NCI-H2081 treated with DMSO at 0.1 percent for 48 hours (cell line): ENCODE results near the gene STXBP6.

Experiments used
- DNase-seq: peaks from one replicate; lab custom pipeline; 2025; lab: John Stamatoyannopoulos, UW

The STXBP6 gene

DNA sequence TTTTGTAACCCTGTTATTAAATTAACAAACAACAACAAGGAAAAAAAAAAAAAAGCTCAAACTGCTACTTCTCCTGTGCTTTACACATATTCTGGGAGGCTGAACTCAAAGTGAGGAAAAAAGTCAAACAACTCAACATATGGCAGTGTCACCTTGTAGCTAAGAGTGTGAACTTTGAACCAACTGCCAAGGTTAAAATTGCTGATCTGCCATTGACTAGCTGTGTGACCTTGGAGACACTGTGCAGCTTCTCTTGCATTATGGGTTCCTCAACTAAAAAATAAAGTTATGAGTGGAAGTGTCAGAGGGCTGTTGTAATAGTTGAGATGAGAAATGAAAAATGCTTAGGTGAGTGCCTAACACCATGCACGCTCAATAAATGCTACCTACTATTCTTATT, 34.2 kb downstream of the STXBP6 start:
- DNase-seq, result no peak

DNA sequence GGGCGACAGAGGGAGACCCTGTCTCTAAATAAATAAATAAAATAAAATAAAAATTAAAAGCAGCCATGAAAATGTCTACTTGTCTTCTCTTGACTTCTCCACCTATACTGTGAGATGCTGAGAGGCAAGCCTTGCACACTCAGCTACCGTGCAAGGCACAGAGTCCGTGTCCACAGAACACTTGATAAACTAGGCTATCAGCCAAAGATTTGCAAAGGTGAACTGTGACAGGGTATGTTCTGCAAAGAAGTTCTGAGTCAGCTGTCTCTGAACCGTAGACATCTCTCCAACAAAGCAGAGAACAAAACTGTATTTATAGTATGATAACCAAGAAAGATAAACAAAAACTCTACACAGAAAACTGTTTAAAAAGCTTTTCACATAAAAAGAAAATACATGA, 35.5 kb downstream of the STXBP6 start:
- DNase-seq, result no peak

DNA sequence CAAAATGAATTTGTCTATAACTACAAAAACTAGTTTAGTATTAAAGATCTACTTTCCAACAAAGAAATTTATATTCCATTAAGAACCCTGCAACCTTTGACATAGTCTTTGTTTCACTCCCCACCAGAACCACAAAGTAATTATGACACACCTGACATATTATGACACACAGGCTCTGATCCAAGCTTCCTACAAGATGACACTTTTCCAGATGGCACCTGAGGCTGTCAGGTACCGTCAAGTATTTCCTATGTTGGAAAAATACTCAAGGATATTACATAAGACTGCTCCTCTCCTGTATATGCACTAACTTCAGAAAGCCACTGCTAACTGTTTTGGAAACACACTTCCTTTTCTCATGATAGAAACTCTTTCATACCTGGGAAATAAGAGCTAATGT, 38.9 kb downstream of the STXBP6 start:
- no peak for DNase-seq

DNA sequence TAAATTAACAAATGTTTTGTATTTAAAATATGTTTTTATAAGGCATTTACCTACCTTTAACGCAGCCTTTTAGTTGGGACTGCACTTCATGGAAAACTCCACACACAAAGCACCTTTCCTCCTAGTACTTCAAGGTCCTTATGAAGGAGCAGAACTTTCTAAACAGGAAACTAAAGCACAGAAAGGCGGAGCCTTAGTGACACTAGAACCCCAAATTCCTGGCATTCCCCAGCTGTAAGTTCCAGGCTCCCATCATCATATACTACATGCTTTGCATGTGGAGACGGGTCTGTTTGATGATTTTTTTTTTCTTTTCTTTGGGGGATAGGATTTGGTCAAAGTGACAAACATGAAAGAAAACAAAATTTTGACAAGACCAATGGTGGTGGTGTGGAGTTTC, 39.5 kb downstream of the STXBP6 start:
- DNase-seq, result no peak

DNA sequence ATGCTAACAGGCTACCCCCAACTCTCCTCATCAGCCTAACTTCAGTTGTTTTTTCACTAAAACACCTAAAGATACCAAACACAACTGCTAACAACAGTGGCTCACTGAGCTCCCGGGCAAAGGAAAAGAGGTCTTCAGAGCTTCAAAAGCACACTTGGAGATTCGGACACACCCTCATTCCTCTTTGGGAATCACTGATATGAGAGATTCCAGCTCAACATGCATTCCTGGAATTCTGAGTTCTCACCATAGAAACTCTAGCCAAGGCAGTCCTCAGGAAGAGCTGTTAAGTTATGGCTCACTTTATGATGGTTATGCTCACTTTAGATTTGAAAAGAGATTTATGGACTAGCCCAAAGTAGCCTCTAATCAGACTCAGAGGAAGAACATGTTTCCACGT, 40.1 kb downstream of the STXBP6 start:
- no peak for DNase-seq

DNA sequence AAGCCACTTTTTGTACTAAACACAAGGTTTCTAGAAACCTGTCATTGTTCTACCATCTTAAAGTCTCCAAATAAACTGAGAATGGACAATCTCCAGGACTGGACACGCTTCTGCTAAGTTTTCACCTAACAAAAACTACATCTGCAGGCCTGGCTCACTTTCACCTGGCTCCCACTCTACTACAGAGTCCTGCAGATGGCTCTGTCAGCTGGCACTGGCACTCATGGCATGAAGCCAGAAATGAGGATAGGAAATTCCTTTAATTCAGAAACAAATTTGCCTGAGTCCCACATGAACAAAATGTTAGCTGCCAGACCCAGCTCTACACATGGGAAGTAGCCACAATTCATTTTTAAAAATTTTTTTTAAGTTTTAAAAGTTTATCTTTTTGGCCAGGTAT, 42.1 kb downstream of the STXBP6 start:
- no peak for DNase-seq

DNA sequence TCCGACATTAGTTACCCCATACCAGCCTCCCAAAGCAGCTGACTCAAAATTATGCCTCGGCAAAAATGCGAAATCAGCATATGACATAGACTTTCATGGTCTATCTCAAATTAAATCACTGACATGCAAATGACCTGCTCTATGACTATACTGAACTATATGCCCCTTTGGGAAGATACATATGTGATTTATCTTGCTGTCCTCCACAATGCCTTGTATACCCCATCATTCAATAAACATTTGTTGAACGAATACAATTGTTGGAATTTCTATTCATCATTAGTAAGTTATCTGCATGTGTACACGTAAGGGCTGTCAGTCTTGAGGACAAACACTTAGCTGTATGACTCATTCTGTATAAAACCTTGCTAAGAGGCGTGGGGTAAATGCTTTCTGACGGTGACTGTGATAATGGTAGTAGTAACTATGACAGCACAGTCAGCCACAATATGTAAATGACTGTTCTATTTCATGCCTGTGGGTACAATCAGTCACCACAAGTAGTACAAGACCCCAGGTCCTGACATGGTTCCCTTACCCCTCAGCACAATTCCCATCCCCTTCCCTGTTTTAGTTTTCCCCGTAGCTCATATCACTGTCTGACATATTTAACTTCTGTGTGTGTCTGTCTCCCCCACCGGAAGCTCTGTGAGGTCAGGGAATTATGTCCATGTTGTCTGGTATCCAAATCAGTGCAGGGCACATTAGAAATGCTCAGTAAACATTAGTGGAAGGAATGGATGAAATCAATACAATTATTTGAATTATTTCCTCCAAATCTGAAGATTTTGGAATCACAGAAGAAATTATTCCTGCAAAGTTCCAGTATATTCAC, 42.8 kb downstream of the STXBP6 start:
- no peak for DNase-seq

DNA sequence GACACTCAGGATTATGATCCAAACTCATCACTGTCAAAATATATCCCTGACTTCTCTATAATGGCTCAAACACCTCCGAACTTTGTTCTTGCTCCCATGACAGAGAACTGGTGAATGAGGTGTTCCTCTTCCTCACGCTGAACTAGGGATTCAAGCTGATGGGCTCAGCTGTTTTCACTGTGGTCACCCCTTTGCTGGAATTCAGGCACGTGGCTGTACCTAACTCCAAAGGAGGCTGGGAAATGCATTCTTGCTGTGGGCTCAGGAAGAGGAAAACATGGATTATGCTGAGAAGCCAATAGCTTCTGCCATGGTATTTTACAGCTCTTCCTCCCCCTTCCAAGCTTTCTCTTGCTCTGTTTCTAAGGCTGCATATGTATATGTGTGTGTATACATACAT, 43.9 kb downstream of the STXBP6 start:
- no peak for DNase-seq

DNA sequence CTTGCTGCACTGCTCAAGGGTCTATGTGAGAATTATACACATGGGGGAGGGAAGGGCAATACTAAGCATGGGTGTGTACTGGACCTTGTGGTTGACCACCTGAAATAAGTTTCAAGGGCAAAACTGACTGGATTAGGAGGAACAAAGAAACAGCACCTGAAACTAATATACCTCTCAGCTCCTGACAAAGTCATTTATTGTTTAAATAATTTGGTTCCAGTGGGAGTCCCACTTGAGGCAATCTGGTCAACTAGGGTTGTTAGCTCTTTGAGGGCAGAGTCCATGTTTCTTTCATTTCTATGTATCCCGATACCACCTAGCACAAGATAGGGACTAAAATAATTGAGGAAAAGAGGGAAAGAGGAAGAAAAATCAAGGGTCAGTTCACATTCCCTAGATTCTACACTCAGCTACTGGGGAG, 45.5 kb downstream of the STXBP6 start:
- DNase-seq, result no peak

DNA sequence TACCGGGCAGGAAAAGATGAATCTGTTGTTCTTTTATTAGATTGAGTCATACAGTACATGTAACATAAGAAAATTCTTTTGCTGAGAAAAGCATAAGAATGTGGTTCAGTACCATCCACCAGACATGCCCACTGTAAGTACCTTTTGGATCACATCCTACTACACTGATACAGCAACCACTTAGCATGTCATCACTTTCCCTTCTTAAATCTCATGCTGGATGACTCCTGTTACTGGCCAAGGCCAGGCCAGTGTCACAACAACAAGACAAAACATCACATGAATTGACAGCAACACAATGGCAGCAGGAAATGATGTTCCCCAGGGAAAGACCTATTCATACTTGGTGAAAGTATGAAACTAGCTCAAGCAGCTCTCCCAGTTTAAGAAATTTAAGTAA, 46.4 kb downstream of the STXBP6 start:
- DNase-seq, result no peak

DNA sequence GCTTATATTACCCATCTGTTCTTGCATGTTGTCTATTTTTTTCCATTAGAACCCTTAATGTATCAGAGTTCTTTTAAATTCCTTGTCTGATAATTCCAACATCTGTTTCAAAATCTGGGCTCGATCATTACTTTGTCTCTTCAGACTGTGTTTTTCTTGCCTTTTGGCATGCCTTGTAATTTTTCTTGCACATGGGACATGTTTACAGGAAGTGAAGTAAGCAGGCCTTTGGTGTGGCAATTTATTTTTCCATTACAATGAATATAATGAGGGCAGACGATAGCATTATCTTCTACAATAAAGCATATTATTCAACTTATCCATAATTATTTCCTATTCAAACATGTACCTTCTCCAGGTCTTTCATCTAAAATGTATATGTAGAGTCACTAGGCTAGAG, 48.3 kb downstream of the STXBP6 start:
- DNase-seq, result no peak

DNA sequence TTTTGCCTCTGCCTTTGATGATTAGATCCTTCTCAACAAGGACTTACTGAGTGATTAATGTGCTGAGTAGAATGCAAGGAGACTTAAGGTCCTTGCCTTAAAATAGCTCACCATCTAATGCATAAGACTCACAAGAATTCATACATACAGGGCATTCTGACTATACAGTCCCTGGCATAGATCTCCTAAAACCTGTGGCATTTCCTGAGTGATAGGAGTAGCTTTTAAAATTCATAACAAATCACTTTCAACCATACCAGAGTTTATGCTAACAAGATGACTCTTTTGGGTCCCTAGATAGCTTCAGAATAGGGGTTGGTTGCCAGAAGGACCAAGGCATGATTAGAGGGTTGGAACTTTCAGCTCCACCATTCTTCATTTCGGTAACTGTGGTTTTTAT, 48.8 kb downstream of the STXBP6 start:
- no peak for DNase-seq

DNA sequence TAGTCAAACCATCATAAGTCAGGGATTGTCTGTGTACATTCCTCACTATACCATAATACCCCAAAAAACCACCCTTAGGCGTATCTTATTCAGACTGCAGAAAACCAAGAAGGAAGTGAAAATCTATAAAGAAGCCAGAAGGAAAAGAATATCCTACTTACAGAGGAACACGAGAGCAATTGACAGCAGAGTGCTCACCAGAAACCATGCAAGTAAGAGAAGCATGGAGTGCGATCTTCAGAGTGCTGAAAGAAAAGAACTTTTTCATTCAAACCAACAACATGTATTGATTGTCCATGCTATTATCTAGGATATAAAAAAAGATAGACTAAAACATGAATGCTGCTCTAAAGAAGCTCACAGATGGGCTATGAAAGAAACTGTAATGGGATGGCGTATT, 50.8 kb downstream of the STXBP6 start:
- DNase-seq, result no peak

DNA sequence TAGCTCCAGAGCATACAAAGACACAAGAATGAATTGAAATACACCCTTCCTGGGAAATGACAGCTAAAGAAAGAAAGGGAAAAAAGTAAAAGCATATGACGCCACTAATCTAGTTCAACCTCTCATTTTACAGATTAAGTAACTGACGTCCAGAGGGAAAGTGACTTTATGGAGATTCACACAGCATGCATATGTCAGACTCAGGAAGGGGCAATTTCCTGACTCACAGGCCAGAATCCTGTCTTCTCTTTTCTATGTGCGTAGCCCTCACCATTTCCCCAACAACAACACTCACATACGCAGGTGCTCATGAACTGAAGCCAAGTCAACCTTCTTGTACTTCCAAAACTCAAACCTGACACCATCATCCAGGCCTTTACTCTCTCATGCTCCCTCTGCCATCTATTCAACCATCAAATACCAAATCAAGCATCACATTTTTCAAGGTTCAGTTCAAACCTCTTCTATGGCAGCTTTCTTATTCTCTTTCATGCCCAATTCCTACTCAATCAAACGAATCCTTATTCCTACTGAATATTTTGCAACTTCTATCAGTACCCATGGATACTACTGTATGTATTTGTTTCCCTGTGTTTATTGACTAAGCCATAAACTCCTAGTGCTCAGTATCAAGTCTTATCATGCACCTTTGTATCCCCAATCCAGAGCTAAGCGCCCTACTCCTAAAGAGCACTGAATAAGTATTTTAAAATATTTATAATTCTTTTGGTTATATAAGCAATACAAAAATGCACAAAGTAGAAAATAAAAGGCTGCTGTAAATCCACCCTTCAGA, 52.8 kb downstream of the STXBP6 start:
- no peak for DNase-seq

DNA sequence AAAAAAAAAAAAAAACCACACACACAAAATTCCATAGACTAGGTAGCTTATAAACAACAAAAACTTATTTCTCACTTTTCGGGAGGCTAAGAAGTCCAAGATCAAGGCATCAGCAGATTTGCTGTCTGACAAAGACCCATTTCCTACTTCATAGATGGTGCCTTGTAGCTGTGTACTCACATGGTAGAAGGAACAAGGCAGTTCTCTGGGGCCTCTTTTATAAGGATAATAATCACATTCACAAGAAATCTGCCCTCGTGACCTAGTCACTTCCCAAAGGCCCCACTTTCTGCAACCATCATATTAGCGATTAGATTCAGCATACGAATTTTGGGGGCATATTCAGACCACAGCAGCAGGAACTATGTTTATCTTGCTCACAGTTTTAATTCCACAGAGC, 54.9 kb downstream of the STXBP6 start:
- no peak for DNase-seq

DNA sequence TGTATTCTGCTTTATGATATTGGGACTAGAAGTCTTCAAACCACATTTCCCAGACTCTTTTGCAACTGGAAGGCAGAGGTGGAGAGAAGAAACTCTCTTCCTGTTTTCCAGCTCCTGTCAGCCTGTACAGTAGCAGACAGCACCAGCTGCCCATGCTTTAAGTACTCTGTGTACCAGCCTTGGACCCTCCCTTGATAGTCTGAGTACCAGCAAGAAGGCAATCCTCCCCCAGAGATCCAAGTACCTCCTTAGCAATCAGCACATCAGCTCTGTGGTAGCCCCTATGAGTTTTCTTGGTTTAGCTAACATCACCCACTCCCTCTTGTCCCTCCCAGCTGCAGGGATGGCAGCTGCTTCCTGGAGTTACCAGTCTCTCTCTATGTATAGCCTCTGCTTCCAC, 56.3 kb downstream of the STXBP6 start:
- no peak for DNase-seq

DNA sequence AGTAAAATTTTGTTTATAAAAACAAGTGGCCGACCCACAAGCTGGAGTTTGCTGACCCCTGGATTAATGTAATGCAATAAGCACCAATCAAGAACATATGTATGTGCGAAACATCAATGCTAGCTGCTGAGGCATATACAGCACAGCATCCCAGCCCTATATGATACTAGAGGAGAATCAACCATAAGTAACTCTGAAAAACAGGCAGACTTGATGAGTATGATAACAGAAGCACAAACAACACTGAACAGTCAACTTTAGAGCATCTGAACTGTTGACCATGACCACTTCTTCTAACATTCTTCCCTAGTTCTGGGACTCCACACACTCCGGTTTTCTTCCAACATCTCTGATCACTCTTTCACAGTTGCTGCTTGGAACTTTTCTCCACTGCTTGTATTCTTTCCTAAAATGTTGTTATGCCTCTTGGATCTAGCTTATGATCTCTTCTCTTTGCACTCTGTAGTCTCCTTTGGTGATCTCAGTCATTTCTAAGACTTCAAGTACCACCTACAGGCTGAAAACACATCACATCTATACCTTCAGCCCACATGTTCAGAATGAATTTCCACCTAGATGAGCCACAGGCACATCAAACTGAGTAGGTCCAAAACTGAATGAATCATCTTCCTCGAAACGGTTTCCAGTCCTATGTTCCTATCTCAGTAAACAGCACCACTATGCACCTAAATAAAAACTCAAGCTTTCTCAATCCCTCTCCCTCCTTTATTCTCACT, 57.2 kb downstream of the STXBP6 start:
- DNase-seq, result no peak

DNA sequence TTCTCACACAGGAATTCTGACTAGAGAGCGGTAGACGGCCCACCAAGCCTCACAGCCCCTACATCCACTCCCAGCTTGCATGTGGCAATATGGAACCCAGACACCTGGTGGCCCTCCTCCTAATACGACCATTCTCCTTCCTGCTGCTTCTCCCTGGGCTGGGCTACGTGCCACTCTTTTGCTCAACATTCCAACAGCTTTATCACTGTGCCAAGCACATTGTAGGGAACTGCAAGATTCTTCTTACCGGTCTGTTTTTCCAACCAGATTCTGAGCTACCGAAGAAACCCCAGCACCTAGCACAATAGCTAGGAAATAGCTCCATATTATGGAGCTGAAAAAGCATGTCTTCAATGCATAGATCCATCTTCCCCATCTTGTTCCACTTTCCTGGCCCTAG, 58.1 kb downstream of the STXBP6 start:
- no peak for DNase-seq

DNA sequence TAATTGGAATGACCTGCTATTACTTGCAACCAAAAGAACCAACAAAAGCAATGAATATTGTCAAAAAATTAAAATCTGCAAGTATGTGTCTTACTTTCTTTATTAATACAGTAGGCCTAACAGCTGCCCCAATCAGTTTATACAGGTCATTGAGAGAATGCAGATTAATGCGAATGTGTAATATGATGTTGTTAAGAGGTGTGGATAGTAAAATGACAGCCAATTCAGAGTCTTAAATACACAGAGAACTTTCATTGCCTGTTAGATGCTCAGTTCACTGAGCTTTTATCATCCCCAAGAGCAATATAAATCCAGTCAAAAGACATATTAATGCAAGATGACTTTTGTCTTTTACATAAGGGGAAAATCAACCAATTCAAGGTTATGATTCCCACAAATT, 58.7 kb downstream of the STXBP6 start:
- DNase-seq, result no peak

DNA sequence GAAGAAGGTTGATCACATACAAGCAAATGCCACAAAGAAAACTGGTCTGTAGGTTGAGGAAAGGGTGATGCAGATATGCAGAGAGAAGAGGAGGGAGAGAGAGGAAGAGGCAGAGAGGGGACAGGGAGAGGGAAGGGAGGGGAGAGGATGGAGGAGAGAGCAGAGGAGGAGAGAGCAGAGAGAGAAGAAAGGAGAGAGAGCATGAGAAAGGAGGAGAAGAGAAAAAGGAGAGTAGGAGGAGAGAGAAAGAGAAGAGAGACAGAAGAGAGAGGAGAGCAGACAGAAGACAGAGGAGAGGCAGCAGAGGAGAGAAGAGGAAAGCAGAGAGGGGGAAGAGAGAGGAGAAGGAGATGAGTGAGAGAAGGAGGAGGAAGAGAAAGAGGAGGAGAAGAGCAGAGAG, 59.2 kb downstream of the STXBP6 start:
- DNase-seq, result no peak

DNA sequence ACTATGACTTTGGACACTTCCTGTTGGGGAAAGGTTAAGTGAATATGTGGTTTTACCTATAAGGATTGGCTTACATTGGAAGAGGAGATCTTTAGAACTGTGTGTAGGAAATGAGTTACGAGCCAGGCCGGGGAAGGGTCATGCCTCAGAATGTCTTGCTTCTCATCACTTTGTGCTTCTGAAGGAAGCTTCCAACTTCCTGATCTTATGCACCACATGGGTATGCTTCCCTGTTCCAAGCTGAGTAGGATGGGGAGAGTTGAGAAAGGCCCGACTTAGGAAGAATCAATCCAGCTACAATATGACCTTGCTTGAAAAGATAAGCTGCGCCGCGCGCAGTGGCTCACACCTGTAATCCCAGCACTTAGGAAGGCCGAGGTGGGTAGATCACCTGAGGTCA, 59.9 kb downstream of the STXBP6 start:
- no peak for DNase-seq

DNA sequence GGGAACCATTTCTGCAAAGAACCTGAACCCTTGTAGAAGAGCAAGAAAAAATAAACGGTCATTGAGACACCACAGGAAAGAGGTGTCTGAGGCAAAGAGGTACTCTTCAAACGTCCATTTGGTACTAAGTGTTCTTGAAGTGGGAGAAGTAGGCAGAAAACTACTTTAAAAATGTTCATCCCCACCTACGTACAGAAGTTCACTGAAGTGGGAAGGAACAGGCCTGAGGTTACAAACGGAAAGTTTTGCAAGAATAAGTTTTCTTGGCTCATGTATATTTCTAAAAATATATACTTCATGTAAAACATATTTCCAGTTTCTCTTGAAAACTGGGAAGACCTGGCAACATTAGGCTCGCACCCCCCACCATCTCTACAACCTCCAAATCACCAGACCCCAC, 61.2 kb downstream of the STXBP6 start:
- DNase-seq, result no peak
